H9 (cell line): Measurements from ENCODE around the gene GRAMD1B. TPM values are rescaled to one million over a fixed set of nuclear protein-coding genes. Genes with fewer than 3 reads are reported as not detected.

Source experiments
- DNase-seq: peaks from one replicate; pipeline ENCODE4 v3.0.0-alpha.2; 2017
- H2AFZ ChIP-seq: one replicate; pipeline ENCODE4 v1.6.1; 2013; ENCODE audit warnings: mild to moderate bottlenecking, low read length, control low read depth, moderate library complexity
- H2AK5ac ChIP-seq: 2 replicates; pipeline ENCODE4 v1.6.1; 2013; ENCODE audit warnings: low read length, control low read depth, mixed read lengths; ENCODE audit not compliant: insufficient read length
- H2BK120ac ChIP-seq: one replicate; pipeline ENCODE4 v1.6.1; 2013; ENCODE audit warnings: low read depth, mild to moderate bottlenecking, low read length, control low read depth, inconsistent platforms; ENCODE audit not compliant: poor library complexity, severe bottlenecking
- H2BK12ac ChIP-seq: 2 replicates; pipeline ENCODE4 v1.6.1; 2013; ENCODE audit warnings: low read length, control low read depth, mixed read lengths, low read depth; ENCODE audit not compliant: insufficient read length
- H2BK15ac ChIP-seq: 2 replicates; pipeline ENCODE4 v1.6.1; 2013; ENCODE audit warnings: low read depth, low read length, control low read depth
- H2BK20ac ChIP-seq: one replicate; pipeline ENCODE4 v1.6.1; 2013; ENCODE audit warnings: low read depth, mild to moderate bottlenecking, low read length, control low read depth, inconsistent platforms; ENCODE audit not compliant: poor library complexity, severe bottlenecking
- H2BK5ac ChIP-seq: 2 replicates; pipeline ENCODE4 v1.6.1; 2013; ENCODE audit warnings: low read length, control low read depth, mixed read lengths; ENCODE audit not compliant: insufficient read length
- H3K14ac ChIP-seq: 2 replicates; pipeline ENCODE4 v1.6.1; 2013; ENCODE audit warnings: low read length, control low read depth; ENCODE audit not compliant: insufficient read depth
- H3K18ac ChIP-seq: 2 replicates; pipeline ENCODE4 v1.6.1; 2013; ENCODE audit warnings: low read depth, mild to moderate bottlenecking, mixed read lengths, low read length, control low read depth; ENCODE audit not compliant: insufficient read length
- H3K23ac ChIP-seq: 2 replicates; pipeline ENCODE4 v1.6.1; 2013; ENCODE audit warnings: low read length, control low read depth, mixed read lengths, low read depth; ENCODE audit not compliant: insufficient read length
- H3K23me2 ChIP-seq: 2 replicates; pipeline ENCODE4 v1.6.1; 2013; ENCODE audit warnings: low read depth, mild to moderate bottlenecking, mixed read lengths, low read length, control low read depth; ENCODE audit not compliant: insufficient read length, poor library complexity, severe bottlenecking
- H3K27ac ChIP-seq: 2 replicates; pipeline ENCODE4 v1.5.1; 2013; ENCODE audit warnings: low read length, control low read depth, mixed read lengths, low read depth; ENCODE audit not compliant: insufficient read length
- H3K27me3 ChIP-seq: 2 replicates; pipeline ENCODE4 v1.6.1; 2013; ENCODE audit warnings: low read length, control low read depth, inconsistent platforms; ENCODE audit not compliant: insufficient read depth
- H3K4ac ChIP-seq: 2 replicates; pipeline ENCODE4 v1.6.1; 2013; ENCODE audit warnings: low read depth, mild to moderate bottlenecking, control low read depth, inconsistent platforms, low read length, moderate library complexity
- H3K4me1 ChIP-seq: 2 replicates; pipeline ENCODE4 v1.6.1; 2013; ENCODE audit warnings: low read length, control low read depth, inconsistent platforms; ENCODE audit not compliant: insufficient read depth
- H3K4me2 ChIP-seq: 2 replicates; pipeline ENCODE4 v1.6.1; 2013; ENCODE audit warnings: low read length, control low read depth, mixed read lengths; ENCODE audit not compliant: insufficient read length, insufficient read depth
- H3K56ac ChIP-seq: 2 replicates; pipeline ENCODE4 v1.6.1; 2013; ENCODE audit warnings: low read depth, mild to moderate bottlenecking, mixed read lengths, low read length, control low read depth; ENCODE audit not compliant: insufficient read length
- H3K79me1 ChIP-seq: 2 replicates; pipeline ENCODE4 v1.6.1; 2013; ENCODE audit warnings: low read depth, mild to moderate bottlenecking, moderate library complexity, low read length, control low read depth, inconsistent platforms; ENCODE audit not compliant: insufficient read depth, poor library complexity, severe bottlenecking
- H3K79me2 ChIP-seq: 2 replicates; pipeline ENCODE4 v1.6.1; 2013; ENCODE audit warnings: low read length, control low read depth, inconsistent platforms; ENCODE audit not compliant: insufficient read depth
- H3K9ac ChIP-seq: 2 replicates; pipeline ENCODE4 v1.6.1; 2013; ENCODE audit warnings: low read length, control low read depth, mixed read lengths; ENCODE audit not compliant: insufficient read length; ENCODE audit errors: extremely low read depth
- H3K9me3 ChIP-seq: one replicate; pipeline ENCODE4 v1.6.1; 2013; ENCODE audit warnings: low read depth, low read length, inconsistent platforms; ENCODE audit not compliant: control insufficient read depth
- H3T11ph ChIP-seq: one replicate; pipeline ENCODE4 v1.6.1; 2013; ENCODE audit warnings: mild to moderate bottlenecking, low read length, control low read depth, inconsistent platforms
- H4K20me1 ChIP-seq: one replicate; pipeline ENCODE4 v1.6.1; 2013; ENCODE audit not compliant: control insufficient read depth, insufficient read length, insufficient read depth
- H4K5ac ChIP-seq: 2 replicates; pipeline ENCODE4 v1.6.1; 2013; ENCODE audit warnings: low read depth, mild to moderate bottlenecking, mixed read lengths, low read length, control low read depth; ENCODE audit not compliant: insufficient read length
- H4K8ac ChIP-seq: replicated peaks from 2 replicates; pipeline ENCODE4 v1.6.1; 2013; ENCODE audit warnings: low read length, control low read depth, mixed read lengths, low read depth; ENCODE audit not compliant: insufficient read length
- H4K91ac ChIP-seq: 2 replicates; pipeline ENCODE4 v1.6.1; 2013; ENCODE audit warnings: low read depth, mild to moderate bottlenecking, moderate library complexity, mixed read lengths, low read length, control low read depth; ENCODE audit not compliant: insufficient read length
- H3K27ac Mint-ChIP-seq, 3 experiments: 2 replicates in 2 of 3; 3 replicates in 1 of 3; pipeline ENCODE4 v1.8.0; 2020 to 2021; ENCODE audit warnings: mixed read lengths in 3 of 3, mild to moderate bottlenecking in 1 of 3, moderate library complexity in 1 of 3
- H3K27me3 Mint-ChIP-seq: 2 replicates; pipeline ENCODE4 v1.8.0; 2021; ENCODE audit warnings: low read depth, mild to moderate bottlenecking, moderate library complexity, mixed read lengths
- H3K36me3 Mint-ChIP-seq, 3 experiments: 2 replicates in 2 of 3; 3 replicates in 1 of 3; pipeline ENCODE4 v1.8.0; 2020 to 2021; ENCODE audit warnings: low read depth in 3 of 3, mixed read lengths in 3 of 3; ENCODE audit not compliant: insufficient read depth in 1 of 3
- H3K4me1 Mint-ChIP-seq, 2 experiments: 2 replicates each; pipeline ENCODE4 v1.8.0; 2020; ENCODE audit warnings: mixed read lengths in 2 of 2
- H3K4me3 Mint-ChIP-seq, 2 experiments: 2 replicates in 1 of 2; 3 replicates in 1 of 2; pipeline ENCODE4 v1.8.0; 2020 to 2021; ENCODE audit warnings: mild to moderate bottlenecking in 2 of 2, mixed read lengths in 2 of 2, moderate library complexity in 1 of 2
- H3K9me3 Mint-ChIP-seq, 2 experiments: 2 replicates in 1 of 2; 3 replicates in 1 of 2; pipeline ENCODE4 v1.8.0; 2020; ENCODE audit warnings: mild to moderate bottlenecking in 2 of 2, mixed read lengths in 2 of 2, moderate library complexity in 1 of 2
- WGBS: extraction: QIAGEN DNeasy Blood & Tissue Kit; methylation state at CpG from one replicate; pipeline ENCODE4 v1.1.7; 2013; ENCODE audit warnings: missing lambda C conversion rate, low lambda C conversion rate, mixed read lengths; ENCODE audit not compliant: insufficient read length; ENCODE audit errors: extremely low coverage; 5-methylcytosine and 5-hydroxymethylcytosine counted together
- total RNA-seq: library from RNA; stranded (reverse); gene quantifications from 2 replicates; pipeline ENCODE4 v1.2.1, GENCODE V29; 2021
- TF ChIP-seq, protein P1 (sequence below): fragments of 200-600 bp; sonication (generic); conservative IDR thresholded peaks from 3 replicates; pipeline ENCODE4 v1.8.0; 2021; ENCODE audit warnings: antibody characterized with exemption, mild to moderate bottlenecking

GRAMD1B gene
- total RNA-seq, 1 experiment from 2014 or later: 25.9 TPM

DNA sequence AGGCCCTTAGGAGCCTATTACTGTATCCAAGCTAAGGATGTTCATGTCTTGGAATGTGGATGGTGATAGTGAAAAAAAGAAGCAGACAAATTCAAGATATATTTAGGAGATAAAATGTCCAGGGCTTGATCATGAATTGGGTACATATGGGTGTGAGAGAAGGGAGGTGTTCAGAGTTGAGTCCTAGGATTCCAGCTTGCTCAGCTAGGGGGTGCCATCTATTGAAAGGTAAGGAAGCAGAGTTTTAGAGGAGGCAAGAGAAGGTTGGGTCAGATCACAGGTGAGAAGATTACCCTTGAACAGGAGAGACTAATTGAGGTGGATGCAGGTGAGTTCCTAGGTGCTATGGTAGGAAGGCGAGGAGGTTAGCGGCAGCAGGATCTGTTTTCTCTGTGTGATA lies 60.5 kb downstream of the GRAMD1B start:
- Histone ChIP-seq H3K56ac (no peak overlapping the region), H4K20me1 (no peaks in the 10 kb centered on the region), H3K9ac (no peak overlapping the region), H2BK20ac (no peak overlapping the region), H3K79me1 (no peaks in the 10 kb centered on the region), H3K4me2 (no peak overlapping the region), H3K27me3 (no peaks in the 10 kb centered on the region), H3K9me3 (no peaks in the 10 kb centered on the region), H2BK12ac (no peak overlapping the region), H4K8ac (no peak overlapping the region), H3K4me1 (peaks cover 11% of the 10 kb centered on the region; the same call in 1 of the 2 replicates), H3K18ac (no peak overlapping the region), H3K14ac (no peak overlapping the region), H3K4ac (no peak overlapping the region), H3K23me2 (no peaks in the 10 kb centered on the region), H2AK5ac (no peak overlapping the region), H2BK5ac (no peak overlapping the region), H4K91ac (no peak overlapping the region), H3K23ac (no peak overlapping the region), H3K79me2 (no peaks in the 10 kb centered on the region), H3T11ph (no peak overlapping the region), H2AFZ (no peak overlapping the region), H4K5ac (no peak overlapping the region), H3K27ac (no peak overlapping the region), H2BK120ac (no peak overlapping the region), H2BK15ac (no peak overlapping the region)
- Mint-ChIP-seq H3K4me3 (no peak overlapping the region), H3K9me3 (no peaks in the 10 kb centered on the region), H3K4me1 (peaks cover 35 to 40% of the 10 kb centered on the region in 2 experiments), H3K27me3 (no peaks in the 10 kb centered on the region), H3K27ac (no peak overlapping the region), H3K36me3 (no peaks in the 10 kb centered on the region)
- TF ChIP-seq, protein P1, sequence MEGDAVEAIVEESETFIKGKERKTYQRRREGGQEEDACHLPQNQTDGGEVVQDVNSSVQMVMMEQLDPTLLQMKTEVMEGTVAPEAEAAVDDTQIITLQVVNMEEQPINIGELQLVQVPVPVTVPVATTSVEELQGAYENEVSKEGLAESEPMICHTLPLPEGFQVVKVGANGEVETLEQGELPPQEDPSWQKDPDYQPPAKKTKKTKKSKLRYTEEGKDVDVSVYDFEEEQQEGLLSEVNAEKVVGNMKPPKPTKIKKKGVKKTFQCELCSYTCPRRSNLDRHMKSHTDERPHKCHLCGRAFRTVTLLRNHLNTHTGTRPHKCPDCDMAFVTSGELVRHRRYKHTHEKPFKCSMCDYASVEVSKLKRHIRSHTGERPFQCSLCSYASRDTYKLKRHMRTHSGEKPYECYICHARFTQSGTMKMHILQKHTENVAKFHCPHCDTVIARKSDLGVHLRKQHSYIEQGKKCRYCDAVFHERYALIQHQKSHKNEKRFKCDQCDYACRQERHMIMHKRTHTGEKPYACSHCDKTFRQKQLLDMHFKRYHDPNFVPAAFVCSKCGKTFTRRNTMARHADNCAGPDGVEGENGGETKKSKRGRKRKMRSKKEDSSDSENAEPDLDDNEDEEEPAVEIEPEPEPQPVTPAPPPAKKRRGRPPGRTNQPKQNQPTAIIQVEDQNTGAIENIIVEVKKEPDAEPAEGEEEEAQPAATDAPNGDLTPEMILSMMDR: peak; percentile 45; the same call in 2 of the 3 replicates
- WGBS: no CpG with 5 or more reads among the region's 2 CpGs
- no peak for DNase-seq
